HepG2 (cell line): ENCODE measurements around the gene UGT1A8. TPM values are rescaled to one million over a fixed set of nuclear protein-coding genes. Genes with fewer than 3 reads are reported as not detected.
"Not testable (repeated sequence)": the region's sequence is repeated elsewhere in the genome, so short reads cannot be mapped to it uniquely, and the experiment has no call there.

Experiments used
- ATAC-seq: fragments of 200-7000 bp; cut with Tn5 transposase; 3 replicates; pipeline ENCODE4 v1.9.1; 2020; ENCODE audit warnings: mild to moderate bottlenecking, moderate library complexity
- BruUV-seq: library from RNA; stranded (reverse); fragments of 400-500 nt; replicated peaks from 2 replicates; lab custom pipeline; 2021; lab: Mats Ljungman, UMichigan
- CTCF ChIA-PET: fragments of 300-600 bp; formaldehyde crosslinking; extraction: SDS; loops from one replicate; lab custom pipeline; 2021; ENCODE audit warnings: low total read pairs, inconsistent platforms, low intra/inter-chr PET ratio; lab: Yijun Ruan, JAX
- POLR2A ChIA-PET: fragments of 350-600 bp; sonication (Branson Sonifier 250); formaldehyde crosslinking; loops from one replicate; lab custom pipeline; 2020; ENCODE audit warnings: antibody characterized with exemption, inconsistent platforms; lab: Yijun Ruan, JAX
- DNase-seq: peaks from one replicate; pipeline ENCODE4 v3.0.0-alpha.2; 2015; ENCODE audit warnings: low spot score
- FAIRE-seq: peaks from 3 replicates; lab custom pipeline; 2011; peaks lifted over from hg19 to GRCh38; lab: Jason Lieb, UNC
- H2AFZ ChIP-seq: one replicate; pipeline ENCODE4 v1.6.1; 2011; ENCODE audit warnings: low read length, inconsistent platforms
- H3K27ac ChIP-seq: fragments of 300-600 bp; 3 replicates; pipeline ENCODE4 v1.8.0; 2011; ENCODE audit warnings: mixed run types, mild to moderate bottlenecking, mixed read lengths, low read length, inconsistent platforms; ENCODE audit not compliant: insufficient read depth; ENCODE audit errors: extremely low read length
- H3K27me3 ChIP-seq, 2 experiments: fragments of 200-600 bp in 1 of 2; 2 replicates in 1 of 2; 3 replicates in 1 of 2; pipeline versions ENCODE4 v1.6.0 to v1.8.0; 2011; ENCODE audit warnings: low read length in 2 of 2, mild to moderate bottlenecking in 2 of 2, moderate library complexity in 2 of 2, inconsistent platforms in 1 of 2; ENCODE audit not compliant: insufficient read depth in 2 of 2, control insufficient read depth in 1 of 2
- H3K36me3 ChIP-seq, 2 experiments: fragments of 200-600 bp in 1 of 2; replicated peaks in 1 of 2; 2 replicates in 1 of 2; 3 replicates in 1 of 2; pipeline versions ENCODE4 v1.5.1 to v1.8.0; 2011; ENCODE audit warnings: low read length in 2 of 2, inconsistent platforms in 1 of 2; ENCODE audit not compliant: insufficient read depth in 2 of 2, control insufficient read depth in 1 of 2
- H3K4me1 ChIP-seq: 2 replicates; pipeline ENCODE4 v1.5.1; 2012; ENCODE audit warnings: low read length, inconsistent platforms; ENCODE audit not compliant: insufficient read depth
- H3K4me2 ChIP-seq: 2 replicates; pipeline ENCODE4 v1.6.0; 2011; ENCODE audit warnings: low read depth, low read length, inconsistent platforms
- H3K4me3 ChIP-seq, 3 experiments: fragments of 200-600 bp in 1 of 3; sonication (generic), shearing (Covaris generic) in 1 of 3; replicated peaks in 1 of 3; 2 replicates each; pipeline ENCODE4 v1.5.1; 2011 to 2016; ENCODE audit warnings: low read length in 3 of 3, inconsistent platforms in 2 of 3, low read depth in 2 of 3, mild to moderate bottlenecking in 2 of 3, control low read depth in 1 of 3, mixed read lengths in 1 of 3; ENCODE audit not compliant: insufficient read depth in 1 of 3
- H3K79me2 ChIP-seq: one replicate; pipeline ENCODE4 v1.6.1; 2011; ENCODE audit warnings: low read length, inconsistent platforms; ENCODE audit not compliant: insufficient read depth
- H3K9ac ChIP-seq: 2 replicates; pipeline ENCODE4 v1.6.0; 2011; ENCODE audit warnings: mild to moderate bottlenecking, low read depth, low read length, inconsistent platforms; ENCODE audit not compliant: insufficient read depth
- H3K9me3 ChIP-seq: 2 replicates; pipeline ENCODE4 v1.5.1; 2012; ENCODE audit warnings: mild to moderate bottlenecking, low read length
- H4K20me1 ChIP-seq: 2 replicates; pipeline ENCODE4 v1.6.0; 2011; ENCODE audit warnings: inconsistent platforms, mild to moderate bottlenecking, low read length, moderate library complexity; ENCODE audit not compliant: insufficient read depth
- BCLAF1 ChIP-seq: fragments of 450-650 bp; IDR thresholded peaks from 2 replicates; pipeline ENCODE4 v1.6.1; 2017; ENCODE audit warnings: mild to moderate bottlenecking
- ELF1 ChIP-seq: sonication (generic); formaldehyde crosslinking; IDR thresholded peaks from 2 replicates; pipeline ENCODE4 v1.4.0; 2020; ENCODE audit warnings: missing genetic modification reagents
- MEF2D ChIP-seq: sonication (generic); formaldehyde crosslinking; IDR thresholded peaks from 2 replicates; pipeline ENCODE4 v1.5.1; 2020; ENCODE audit warnings: mild to moderate bottlenecking, missing genetic modification reagents
- MIXL1 ChIP-seq: IDR thresholded peaks from 2 replicates; pipeline ENCODE4 v1.6.1; 2016
- NAIF1 ChIP-seq: sonication (generic); formaldehyde crosslinking; IDR thresholded peaks from 2 replicates; pipeline ENCODE4 v1.5.0; 2020; ENCODE audit warnings: mild to moderate bottlenecking, missing genetic modification reagents, borderline replicate concordance
- TBX2 ChIP-seq: sonication (generic); formaldehyde crosslinking; IDR thresholded peaks from 2 replicates; pipeline ENCODE4 v1.5.0; 2020; ENCODE audit warnings: missing genetic modification reagents, mild to moderate bottlenecking, borderline replicate concordance
- WGBS: methylation state at CpG from one replicate; pipeline ENCODE4 v1.1.6; 2017; ENCODE audit warnings: low lambda C conversion rate; 5-methylcytosine and 5-hydroxymethylcytosine counted together
- in situ Hi-C: cut with HindIII; loops from 2 replicates; pipeline ENCODE4 v1.10.0; 2017; ENCODE audit warnings: low pct_unique_long_range_greater_than_20kb; ENCODE audit not compliant: extremely low pct_ligation_motif_present
- intact Hi-C: fragments of 100-400 bp; cut with micrococcal nuclease; formaldehyde crosslinking; loops from one replicate; pipeline ENCODE4 v1.10.0; 2022; ENCODE audit not compliant: unreplicated experiment
- polyA plus RNA-seq, 8 experiments: library from polyadenylated mRNA; depleted of rRNA in 3 of 8; stranded (reverse) in 7 of 8; unstranded in 1 of 8; fragments of >200 nt; fragmentation: Illumina TruSeq in 4 of 8; extraction: Trizol in 4 of 8; gene quantifications; 2 replicates each; pipeline versions ENCODE4 v1.2.1 to v1.2.3, GENCODE V29; 2011 to 2016; ENCODE audit warnings: low read depth in 4 of 8, missing spikeins in 1 of 8, mixed read lengths in 1 of 8; ENCODE audit not compliant: insufficient read depth in 1 of 8
- total RNA-seq, 5 experiments: library from RNA; depleted of rRNA; stranded (reverse); fragments of >200 nt; fragmentation: Illumina TruSeq; extraction: Trizol; gene quantifications; 2 replicates each; pipeline ENCODE4 v1.2.3, GENCODE V29; 2016; ENCODE audit warnings: low read depth in 1 of 5
- TF ChIP-seq, protein P1 (sequence below): sonication (generic); formaldehyde crosslinking; conservative IDR thresholded peaks from 2 replicates; pipeline ENCODE4 v1.8.0; 2022; ENCODE audit warnings: missing genetic modification reagents
- TF ChIP-seq, protein P2 (sequence below), 2 experiments: sonication (generic) in 1 of 2; formaldehyde crosslinking in 1 of 2; IDR thresholded peaks; 2 replicates each; pipeline versions ENCODE4 v1.4.0 to v1.6.1; 2016 to 2020; ENCODE audit warnings: borderline replicate concordance in 1 of 2, low read depth in 1 of 2, mild to moderate bottlenecking in 1 of 2, missing genetic modification reagents in 1 of 2

UGT1A8 gene
- total and polyA plus RNA-seq, 2 of the 13 experiments (the other 11 are each of a cell fraction or from before 2014, with no cell fraction given), result not detected

GRCh38 chr2:233728723-233729301, 111.4 kb downstream of the UGT1A8 start, which contains the start of gene UGT1A3 (continued):
- TF ChIP-seq BCLAF1 (no peak), NAIF1 (CRISPR knock-in tag) (no peak)
- TF ChIP-seq, protein P1, sequence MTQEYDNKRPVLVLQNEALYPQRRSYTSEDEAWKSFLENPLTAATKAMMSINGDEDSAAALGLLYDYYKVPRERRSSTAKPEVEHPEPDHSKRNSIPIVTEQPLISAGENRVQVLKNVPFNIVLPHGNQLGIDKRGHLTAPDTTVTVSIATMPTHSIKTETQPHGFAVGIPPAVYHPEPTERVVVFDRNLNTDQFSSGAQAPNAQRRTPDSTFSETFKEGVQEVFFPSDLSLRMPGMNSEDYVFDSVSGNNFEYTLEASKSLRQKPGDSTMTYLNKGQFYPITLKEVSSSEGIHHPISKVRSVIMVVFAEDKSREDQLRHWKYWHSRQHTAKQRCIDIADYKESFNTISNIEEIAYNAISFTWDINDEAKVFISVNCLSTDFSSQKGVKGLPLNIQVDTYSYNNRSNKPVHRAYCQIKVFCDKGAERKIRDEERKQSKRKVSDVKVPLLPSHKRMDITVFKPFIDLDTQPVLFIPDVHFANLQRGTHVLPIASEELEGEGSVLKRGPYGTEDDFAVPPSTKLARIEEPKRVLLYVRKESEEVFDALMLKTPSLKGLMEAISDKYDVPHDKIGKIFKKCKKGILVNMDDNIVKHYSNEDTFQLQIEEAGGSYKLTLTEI (CRISPR knock-in tag), result no peak

DNA sequence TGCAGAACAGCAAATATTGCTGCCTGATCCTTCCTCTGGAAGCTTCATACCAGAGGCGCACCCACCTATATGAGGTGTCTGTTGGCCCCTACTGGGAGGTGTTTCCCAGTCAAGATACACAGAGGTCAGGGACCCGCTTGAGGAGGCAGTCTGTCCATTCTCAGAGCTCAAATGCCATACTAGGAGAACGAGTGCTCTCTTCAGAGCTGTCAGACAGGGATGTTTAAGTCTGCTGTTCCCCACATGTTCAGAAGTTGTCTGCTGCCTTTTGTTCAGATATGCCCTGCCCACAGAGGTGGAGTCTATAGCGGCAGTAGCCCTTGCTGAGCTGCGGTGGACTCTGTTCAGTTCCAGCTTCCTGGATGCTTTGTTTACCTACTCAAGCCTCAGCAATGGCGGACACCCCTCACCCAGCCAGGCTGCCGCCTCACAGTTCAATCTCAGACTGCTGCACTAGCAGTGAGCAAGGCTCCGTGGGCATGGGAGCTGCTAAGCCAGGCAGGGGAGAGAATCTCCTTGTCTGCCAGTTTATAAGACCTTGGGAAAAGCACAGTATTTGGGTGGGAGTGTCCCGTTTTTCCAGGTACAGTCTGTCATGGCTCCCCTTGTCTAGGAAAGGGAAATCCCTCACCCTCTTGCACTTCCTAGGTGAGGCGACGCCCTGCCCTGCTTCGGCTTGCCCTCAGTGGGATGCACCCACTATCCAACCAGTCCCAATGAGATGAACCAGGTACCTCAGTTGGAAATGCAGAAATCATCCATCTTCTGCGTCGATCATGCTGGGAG, 119.6 kb downstream of the UGT1A8 start:
- Histone ChIP-seq H2AFZ (peak overlapping the region; percentile 75), H3K27ac (peak overlapping the region; percentile 72), H3K4me1 (peaks cover 57% of the 10 kb centered on the region), H3K27me3 (peaks cover 0 to 20% of the 10 kb centered on the region in 2 experiments; a peak in 2 of 5 replicates), H3K4me2 (peak overlapping the region; percentile 72), H3K4me3 (peak overlapping the region; percentile 3 to 47 (median 21); a peak in 5 of 6 replicates)
- 35% methylated on average over 13 of the region's 14 CpGs for WGBS
- BruUV-seq, in situ Hi-C loops, H3K36me3 ChIP-seq, H3K79me2 ChIP-seq, intact Hi-C loops, H3K9ac ChIP-seq, H3K9me3 ChIP-seq, H4K20me1 ChIP-seq, CTCF ChIA-PET: not testable (repeated sequence)
- POLR2A ChIA-PET, result interaction anchor here (0.7 to 1.3 kb wide), 3 partner anchors 8 to 243 kb away, joined by 3 to 6 read pairs (median 3); partner anchors contain the start of gene UGT1A3
- peak; percentile 80 for DNase-seq
- ATAC-seq, result peak; percentile 99
- FAIRE-seq, result peak; percentile 50
- peak; percentile 21; the same call in 1 of the 2 replicates for TF ChIP-seq MIXL1 (CRISPR knock-in tag)
- TF ChIP-seq, protein P2, sequence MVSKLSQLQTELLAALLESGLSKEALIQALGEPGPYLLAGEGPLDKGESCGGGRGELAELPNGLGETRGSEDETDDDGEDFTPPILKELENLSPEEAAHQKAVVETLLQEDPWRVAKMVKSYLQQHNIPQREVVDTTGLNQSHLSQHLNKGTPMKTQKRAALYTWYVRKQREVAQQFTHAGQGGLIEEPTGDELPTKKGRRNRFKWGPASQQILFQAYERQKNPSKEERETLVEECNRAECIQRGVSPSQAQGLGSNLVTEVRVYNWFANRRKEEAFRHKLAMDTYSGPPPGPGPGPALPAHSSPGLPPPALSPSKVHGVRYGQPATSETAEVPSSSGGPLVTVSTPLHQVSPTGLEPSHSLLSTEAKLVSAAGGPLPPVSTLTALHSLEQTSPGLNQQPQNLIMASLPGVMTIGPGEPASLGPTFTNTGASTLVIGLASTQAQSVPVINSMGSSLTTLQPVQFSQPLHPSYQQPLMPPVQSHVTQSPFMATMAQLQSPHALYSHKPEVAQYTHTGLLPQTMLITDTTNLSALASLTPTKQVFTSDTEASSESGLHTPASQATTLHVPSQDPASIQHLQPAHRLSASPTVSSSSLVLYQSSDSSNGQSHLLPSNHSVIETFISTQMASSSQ (IDR thresholded peaks at IDR 0.05; ENCODE audit: low read depth), result not testable (repeated sequence)
- TF ChIP-seq, protein P2 (CRISPR knock-in tag; IDR thresholded peaks at IDR 0.05; ENCODE audit: borderline replicate concordance), result peak; percentile 17; the same call in 1 of the 2 replicates
- TF ChIP-seq TBX2 (CRISPR knock-in tag), result peak; percentile 60; the same call in 1 of the 2 replicates
- TF ChIP-seq ELF1 (CRISPR knock-in tag), result peak; percentile 85
- TF ChIP-seq MEF2D, result peak; percentile 58; the same call in 1 of the 2 replicates
